Osteoblast (primary cell): ENCODE measurements around the gene CBX8. TPM values are rescaled to one million over a fixed set of nuclear protein-coding genes. Genes with fewer than 3 reads are reported as not detected.
A peak's percentile ranks its signal among the peaks of the same experiment; 100 is the strongest.

ENCODE experiments used
- DNase-seq: peaks from one replicate; pipeline ENCODE4 v3.0.0; 2011; ENCODE audit warnings: low spot score, mixed read lengths; ENCODE audit not compliant: insufficient read length; ENCODE audit errors: missing footprints
- H2AFZ ChIP-seq: 2 replicates; pipeline ENCODE4 v1.6.0; 2011; ENCODE audit warnings: mild to moderate bottlenecking, low read length
- H3K27ac ChIP-seq: 2 replicates; pipeline ENCODE4 v1.5.1; 2011; ENCODE audit warnings: mild to moderate bottlenecking, low read depth, low read length, moderate library complexity
- H3K27me3 ChIP-seq: 2 replicates; pipeline ENCODE4 v1.6.0; 2012; ENCODE audit warnings: mild to moderate bottlenecking, control low read depth, inconsistent platforms, low read length, moderate library complexity; ENCODE audit not compliant: insufficient read depth
- H3K36me3 ChIP-seq: 2 replicates; pipeline ENCODE4 v1.5.1; 2011; ENCODE audit warnings: mild to moderate bottlenecking, low read length, control low read depth, moderate library complexity; ENCODE audit not compliant: insufficient read depth
- H3K4me1 ChIP-seq: 2 replicates; pipeline ENCODE4 v1.5.1; 2011; ENCODE audit warnings: mild to moderate bottlenecking, low read length, control low read depth, moderate library complexity; ENCODE audit not compliant: insufficient read depth
- H3K4me2 ChIP-seq: 2 replicates; pipeline ENCODE4 v1.6.0; 2011; ENCODE audit warnings: mild to moderate bottlenecking, low read length; ENCODE audit not compliant: insufficient read depth
- H3K4me3 ChIP-seq: fragments of 200-600 bp; sonication (generic); 3 replicates; pipeline ENCODE4 v1.5.1; 2012; ENCODE audit warnings: mild to moderate bottlenecking, low read length, inconsistent platforms; ENCODE audit not compliant: insufficient read depth
- H3K79me2 ChIP-seq: 2 replicates; pipeline ENCODE4 v1.6.0; 2012; ENCODE audit warnings: mild to moderate bottlenecking, low read length, control low read depth, inconsistent platforms; ENCODE audit not compliant: insufficient read depth
- H3K9me3 ChIP-seq: 2 replicates; pipeline ENCODE4 v1.5.1; 2011; ENCODE audit warnings: low read depth, low read length, control low read depth
- H4K20me1 ChIP-seq: 2 replicates; pipeline ENCODE4 v1.6.0; 2012; ENCODE audit warnings: mild to moderate bottlenecking, low read length, control low read depth; ENCODE audit not compliant: insufficient read depth
- CTCF ChIP-seq: IDR thresholded peaks from 2 replicates; pipeline ENCODE4 v1.5.1; 2011; ENCODE audit warnings: mild to moderate bottlenecking, low read depth, low read length, moderate library complexity; ENCODE audit errors: extremely low read depth
- total RNA-seq: library from RNA; depleted of rRNA; stranded (reverse); fragments of >200 nt; gene quantifications from 2 replicates; pipeline ENCODE4 v1.2.3, GENCODE V29; 2012

CBX8 gene
- total RNA-seq, 1 donor, result 3.3 TPM

- no peaks in the 10 kb centered on the region for H4K20me1 ChIP-seq
- no peak overlapping the region for H3K4me2 ChIP-seq
Measured at GRCh38 chr17:79786930-79787643, 9.8 kb downstream of the CBX8 start.

GRCh38 chr17:79785900-79786810 lies 10.7 kb downstream of the CBX8 start:
- H3K79me2 ChIP-seq, result no peaks in the 10 kb centered on the region
- no peak for TF ChIP-seq CTCF
- no peaks in the 10 kb centered on the region for H3K9me3 ChIP-seq
- no peak overlapping the region for H2AFZ ChIP-seq
- no peaks in the 10 kb centered on the region for H4K20me1 ChIP-seq
- H3K4me1 ChIP-seq, result no peaks in the 10 kb centered on the region
- H3K27ac ChIP-seq, result no peak overlapping the region
- DNase-seq, result peak; percentile 83
- no peak overlapping the region for H3K4me3 ChIP-seq
- no peaks in the 10 kb centered on the region for H3K36me3 ChIP-seq
- no peak overlapping the region for H3K4me2 ChIP-seq
- H3K27me3 ChIP-seq, result peaks cover 36% of the 10 kb centered on the region

More at GRCh38 chr17:79786930-79787643, 9.8 kb downstream of the CBX8 start:
- no peak overlapping the region for H3K27ac ChIP-seq
- no peaks in the 10 kb centered on the region for H3K36me3 ChIP-seq
- DNase-seq, result peak; percentile 72
- H3K79me2 ChIP-seq, result no peaks in the 10 kb centered on the region
- H3K9me3 ChIP-seq, result no peaks in the 10 kb centered on the region
- H2AFZ ChIP-seq, result no peak overlapping the region
- no peaks in the 10 kb centered on the region for H3K4me1 ChIP-seq
- H3K4me3 ChIP-seq, result no peak overlapping the region
- TF ChIP-seq CTCF, result no peak
- H3K27me3 ChIP-seq, result peaks cover 45% of the 10 kb centered on the region

GRCh38 chr17:79785017-79785899 lies 11.6 kb downstream of the CBX8 start:
- H4K20me1 ChIP-seq, result no peaks in the 10 kb centered on the region
- H3K27ac ChIP-seq, result no peak overlapping the region
- peak; percentile 69 for DNase-seq
- no peaks in the 10 kb centered on the region for H3K36me3 ChIP-seq
- no peak for TF ChIP-seq CTCF
- H3K79me2 ChIP-seq, result no peaks in the 10 kb centered on the region
- no peak overlapping the region for H3K4me3 ChIP-seq
- peaks cover 27% of the 10 kb centered on the region for H3K27me3 ChIP-seq
- H3K9me3 ChIP-seq, result no peaks in the 10 kb centered on the region
- no peaks in the 10 kb centered on the region for H3K4me1 ChIP-seq
- H2AFZ ChIP-seq, result no peak overlapping the region
- H3K4me2 ChIP-seq, result no peak overlapping the region
